ENCODE results near the gene MICAL1.

- TF ChIP-seq, protein P1, sequence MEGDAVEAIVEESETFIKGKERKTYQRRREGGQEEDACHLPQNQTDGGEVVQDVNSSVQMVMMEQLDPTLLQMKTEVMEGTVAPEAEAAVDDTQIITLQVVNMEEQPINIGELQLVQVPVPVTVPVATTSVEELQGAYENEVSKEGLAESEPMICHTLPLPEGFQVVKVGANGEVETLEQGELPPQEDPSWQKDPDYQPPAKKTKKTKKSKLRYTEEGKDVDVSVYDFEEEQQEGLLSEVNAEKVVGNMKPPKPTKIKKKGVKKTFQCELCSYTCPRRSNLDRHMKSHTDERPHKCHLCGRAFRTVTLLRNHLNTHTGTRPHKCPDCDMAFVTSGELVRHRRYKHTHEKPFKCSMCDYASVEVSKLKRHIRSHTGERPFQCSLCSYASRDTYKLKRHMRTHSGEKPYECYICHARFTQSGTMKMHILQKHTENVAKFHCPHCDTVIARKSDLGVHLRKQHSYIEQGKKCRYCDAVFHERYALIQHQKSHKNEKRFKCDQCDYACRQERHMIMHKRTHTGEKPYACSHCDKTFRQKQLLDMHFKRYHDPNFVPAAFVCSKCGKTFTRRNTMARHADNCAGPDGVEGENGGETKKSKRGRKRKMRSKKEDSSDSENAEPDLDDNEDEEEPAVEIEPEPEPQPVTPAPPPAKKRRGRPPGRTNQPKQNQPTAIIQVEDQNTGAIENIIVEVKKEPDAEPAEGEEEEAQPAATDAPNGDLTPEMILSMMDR (IDR thresholded peaks at IDR 0.05), result no peak
- TF ChIP-seq POLR2A (IDR thresholded peaks at IDR 0.05), result no peak
These were observed 22.2 kb upstream of the MICAL1 start for GRCh38 chr6:109477725-109478124.
